ENCODE measurements around the gene FAM20A.

DNA sequence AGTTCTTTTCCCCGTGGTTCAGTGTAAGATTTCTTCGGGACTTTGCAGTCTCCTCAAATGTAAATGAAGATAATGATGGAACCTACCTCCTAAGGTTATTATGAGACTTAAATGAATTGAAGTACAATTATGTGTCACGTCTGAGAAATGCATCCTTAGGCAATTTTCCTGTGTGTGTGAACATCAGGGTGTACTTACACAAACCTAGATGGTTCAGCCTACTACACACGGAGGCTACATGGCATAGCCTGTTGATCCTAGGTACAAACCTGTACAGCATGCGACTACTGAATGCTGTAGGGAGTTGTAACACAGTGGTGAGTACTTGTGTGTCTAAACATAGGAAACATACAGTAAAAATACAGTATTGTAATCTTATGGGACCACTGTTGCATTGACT is 1.1 kb upstream of the FAM20A start:
- TF ChIP-seq, protein P1, sequence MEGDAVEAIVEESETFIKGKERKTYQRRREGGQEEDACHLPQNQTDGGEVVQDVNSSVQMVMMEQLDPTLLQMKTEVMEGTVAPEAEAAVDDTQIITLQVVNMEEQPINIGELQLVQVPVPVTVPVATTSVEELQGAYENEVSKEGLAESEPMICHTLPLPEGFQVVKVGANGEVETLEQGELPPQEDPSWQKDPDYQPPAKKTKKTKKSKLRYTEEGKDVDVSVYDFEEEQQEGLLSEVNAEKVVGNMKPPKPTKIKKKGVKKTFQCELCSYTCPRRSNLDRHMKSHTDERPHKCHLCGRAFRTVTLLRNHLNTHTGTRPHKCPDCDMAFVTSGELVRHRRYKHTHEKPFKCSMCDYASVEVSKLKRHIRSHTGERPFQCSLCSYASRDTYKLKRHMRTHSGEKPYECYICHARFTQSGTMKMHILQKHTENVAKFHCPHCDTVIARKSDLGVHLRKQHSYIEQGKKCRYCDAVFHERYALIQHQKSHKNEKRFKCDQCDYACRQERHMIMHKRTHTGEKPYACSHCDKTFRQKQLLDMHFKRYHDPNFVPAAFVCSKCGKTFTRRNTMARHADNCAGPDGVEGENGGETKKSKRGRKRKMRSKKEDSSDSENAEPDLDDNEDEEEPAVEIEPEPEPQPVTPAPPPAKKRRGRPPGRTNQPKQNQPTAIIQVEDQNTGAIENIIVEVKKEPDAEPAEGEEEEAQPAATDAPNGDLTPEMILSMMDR (conservative IDR thresholded peaks at IDR 0.05; ENCODE audit: low read length) = no peak
- no peak for TF ChIP-seq EZH2phosphoT487 (IDR thresholded peaks at IDR 0.05; ENCODE audit: borderline replicate concordance)
